ENCODE results near the gene MAP3K19. TPM values are rescaled to one million over a fixed set of nuclear protein-coding genes. Genes with fewer than 3 reads are reported as not detected.
"Not testable (repeated sequence)": the region's sequence is repeated elsewhere in the genome, so short reads cannot be mapped to it uniquely, and the experiment has no call there.

Gene MAP3K19
- total and polyA plus RNA-seq, 2 experiments from 2014 or later = not detected

DNA sequence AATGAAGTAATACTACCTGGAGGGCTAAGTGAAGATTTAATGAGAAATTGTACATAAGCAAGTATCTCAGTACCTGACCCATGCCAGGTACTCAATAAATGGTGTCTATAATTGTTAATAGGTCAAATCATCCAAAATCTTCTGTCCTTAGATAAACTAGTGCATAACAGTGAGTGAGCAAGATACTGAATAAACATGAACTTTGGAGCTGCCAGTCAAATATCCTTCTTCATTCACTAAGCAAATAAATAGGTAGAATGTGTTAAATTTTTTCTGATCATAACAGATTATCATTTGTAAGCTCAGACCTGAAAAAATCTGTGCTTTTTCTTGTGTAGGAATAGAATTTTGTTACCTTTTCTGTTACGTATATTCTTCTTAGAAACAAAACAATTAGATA is 44.4 kb upstream of the MAP3K19 start:
- no peaks in the 10 kb centered on the region for H3K4me1 Mint-ChIP-seq
- peaks cover 17% of the 10 kb centered on the region for H3K36me3 Mint-ChIP-seq (ENCODE audit: low read depth)
- H3K27me3 Mint-ChIP-seq (ENCODE audit: insufficient read depth, low read depth, poor library complexity) = no peaks in the 10 kb centered on the region
- H3K4me2 ChIP-seq = no peak overlapping the region
- H3K27ac ChIP-seq (ENCODE audit: low read depth) = no peak overlapping the region
- no peaks in the 10 kb centered on the region; the same call in 2 of the 3 replicates for H3K9me3 Mint-ChIP-seq
- H3K27me3 ChIP-seq (ENCODE audit: insufficient read depth) = no peaks in the 10 kb centered on the region
- DNase-seq (ENCODE audit: low spot score) (no peak), ATAC-seq (no peak)
- no peak overlapping the region for H3K4me3 Mint-ChIP-seq
- no peaks in the 10 kb centered on the region for H4K20me1 ChIP-seq (replicated peaks; ENCODE audit: insufficient read depth)
- no peaks in the 10 kb centered on the region for H3K36me3 ChIP-seq (ENCODE audit: insufficient read depth)
- TF ChIP-seq EZH2phosphoT487 (IDR thresholded peaks at IDR 0.05; ENCODE audit: unreplicated experiment) = no peak
- H3K9me2 ChIP-seq (ENCODE audit: insufficient read depth) = no peaks in the 10 kb centered on the region
- no peaks in the 10 kb centered on the region for H3K4me1 ChIP-seq (ENCODE audit: insufficient read depth)
- no peak overlapping the region for H2AFZ ChIP-seq
- H3K27ac Mint-ChIP-seq = no peak overlapping the region
- H3K79me2 ChIP-seq (replicated peaks; ENCODE audit: insufficient read depth) = peaks cover 28% of the 10 kb centered on the region
- H3F3A ChIP-seq (replicated peaks; ENCODE audit: low read depth) = no peaks in the 10 kb centered on the region
- H3K4me3 ChIP-seq = no peak overlapping the region

GRCh38 chr2:135089597-135089996 is 42.4 kb upstream of the MAP3K19 start:
- H3K4me2 ChIP-seq; H3K9me2 ChIP-seq (ENCODE audit: insufficient read depth); H3K27me3 ChIP-seq (ENCODE audit: insufficient read depth); H3K36me3 ChIP-seq (ENCODE audit: insufficient read depth); DNase-seq (ENCODE audit: low spot score); H2AFZ ChIP-seq; H3K4me1 Mint-ChIP-seq; H3K4me3 ChIP-seq; H3K27ac Mint-ChIP-seq; H3F3A ChIP-seq (replicated peaks; ENCODE audit: low read depth); H3K4me1 ChIP-seq (ENCODE audit: insufficient read depth); H3K27ac ChIP-seq (ENCODE audit: low read depth); ATAC-seq; H4K20me1 ChIP-seq (replicated peaks; ENCODE audit: insufficient read depth); H3K9me3 Mint-ChIP-seq; H3K27me3 Mint-ChIP-seq (ENCODE audit: insufficient read depth, low read depth, poor library complexity); H3K4me3 Mint-ChIP-seq: not testable (repeated sequence)
- peaks cover 14% of the 10 kb centered on the region for H3K36me3 Mint-ChIP-seq (ENCODE audit: low read depth)
- peaks cover 40% of the 10 kb centered on the region for H3K79me2 ChIP-seq (replicated peaks; ENCODE audit: insufficient read depth)

- H3K9me2 ChIP-seq (ENCODE audit: insufficient read depth) = no peaks in the 10 kb centered on the region
- H3K4me1 Mint-ChIP-seq = no peaks in the 10 kb centered on the region
- peaks cover 24% of the 10 kb centered on the region; the same call in 2 of the 3 replicates for H3K36me3 Mint-ChIP-seq (ENCODE audit: low read depth)
- no peaks in the 10 kb centered on the region for H3F3A ChIP-seq (replicated peaks; ENCODE audit: low read depth)
- H3K36me3 ChIP-seq (ENCODE audit: insufficient read depth) = no peaks in the 10 kb centered on the region
- no peaks in the 10 kb centered on the region for H3K4me1 ChIP-seq (ENCODE audit: insufficient read depth)
- H4K20me1 ChIP-seq (replicated peaks; ENCODE audit: insufficient read depth) = no peaks in the 10 kb centered on the region; the same call in none of the 2 replicates
- H3K27ac ChIP-seq (ENCODE audit: low read depth) = no peak overlapping the region
- H3K4me3 Mint-ChIP-seq = no peak overlapping the region
- no peaks in the 10 kb centered on the region; the same call in 2 of the 3 replicates for H3K9me3 Mint-ChIP-seq
- DNase-seq (ENCODE audit: low spot score) (no peak), ATAC-seq (no peak)
- no peak overlapping the region for H3K4me2 ChIP-seq
- no peak overlapping the region for H3K27ac Mint-ChIP-seq
- H2AFZ ChIP-seq = no peak overlapping the region
- no peaks in the 10 kb centered on the region for H3K27me3 ChIP-seq (ENCODE audit: insufficient read depth)
- H3K4me3 ChIP-seq = no peak overlapping the region
- peaks cover 60% of the 10 kb centered on the region for H3K79me2 ChIP-seq (replicated peaks; ENCODE audit: insufficient read depth)
- no peaks in the 10 kb centered on the region for H3K27me3 Mint-ChIP-seq (ENCODE audit: insufficient read depth, low read depth, poor library complexity)
- TF ChIP-seq CTCF (conservative IDR thresholded peaks at IDR 0.05; ENCODE audit: low read depth in 2 of 2) (no peak), EZH2 (IDR thresholded peaks at IDR 0.05; ENCODE audit: low read depth, unreplicated experiment) (no peak), EZH2phosphoT487 (IDR thresholded peaks at IDR 0.05; ENCODE audit: unreplicated experiment) (no peak), ZNF331 (CRISPR knock-in tag; IDR thresholded peaks at IDR 0.05; ENCODE audit: low read depth) (no peak), JUNB (IDR thresholded peaks at IDR 0.05; ENCODE audit: unreplicated experiment) (no peak), REST (IDR thresholded peaks at IDR 0.05; ENCODE audit: unreplicated experiment) (no peak), POLR2AphosphoS5 (IDR thresholded peaks at IDR 0.05; ENCODE audit: low read depth) (no peak), NANOG (IDR thresholded peaks at IDR 0.05; ENCODE audit: borderline replicate concordance) (no peak), CREB1 (CRISPR knock-in tag; IDR thresholded peaks at IDR 0.05; ENCODE audit: low read depth) (no peak)
Measured at GRCh38 chr2:135086222-135086621, 39.0 kb upstream of the MAP3K19 start.

Data from GM23338 (cell line).